GM12878 (cell line): ENCODE measurements around the gene AOAH.

Experiments
- CREB1 ChIP-seq: IDR thresholded peaks from 2 replicates; pipeline ENCODE4 v1.6.1; 2012; ENCODE audit warnings: low read depth, mild to moderate bottlenecking, inconsistent platforms
- HCFC1 ChIP-seq: fragments of 150-350 bp; IDR thresholded peaks from 2 replicates; pipeline ENCODE4 v1.6.1; 2014; ENCODE audit warnings: low read length
- POLR2AphosphoS5 ChIP-seq: IDR thresholded peaks from 2 replicates; pipeline ENCODE4 v1.6.1; 2011; ENCODE audit warnings: mild to moderate bottlenecking, low read length, inconsistent platforms
- RAD21 ChIP-seq: IDR thresholded peaks from 2 replicates; pipeline ENCODE4 v1.6.1; 2011; ENCODE audit warnings: mild to moderate bottlenecking, low read depth, low read length, moderate library complexity; ENCODE audit not compliant: insufficient read depth
- TF ChIP-seq, protein P1 (sequence below): IDR thresholded peaks from 2 replicates; pipeline ENCODE4 v1.6.1; 2011; ENCODE audit warnings: low read depth, mild to moderate bottlenecking, low read length, moderate library complexity, borderline replicate concordance; ENCODE audit errors: extremely low read depth

DNA sequence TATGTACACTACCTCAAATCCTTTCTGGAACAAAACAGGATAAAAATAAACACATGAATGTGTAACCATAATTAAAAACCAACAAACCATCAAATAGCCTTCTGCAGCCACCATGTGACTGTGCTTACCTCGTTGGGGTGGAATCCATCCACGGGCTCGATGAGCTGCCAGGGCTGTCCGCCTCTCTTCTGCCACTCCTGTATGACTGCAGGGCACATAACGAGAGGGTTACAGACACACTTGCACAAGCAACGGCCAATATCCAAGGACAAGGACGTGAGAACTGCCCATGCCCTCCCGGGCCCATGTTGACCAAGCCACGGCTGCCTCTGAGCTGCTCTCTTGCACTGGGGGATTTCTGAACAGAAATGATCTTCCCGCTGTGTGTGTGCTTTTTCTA lies 202.4 kb downstream of the AOAH start:
- TF ChIP-seq, protein P1, sequence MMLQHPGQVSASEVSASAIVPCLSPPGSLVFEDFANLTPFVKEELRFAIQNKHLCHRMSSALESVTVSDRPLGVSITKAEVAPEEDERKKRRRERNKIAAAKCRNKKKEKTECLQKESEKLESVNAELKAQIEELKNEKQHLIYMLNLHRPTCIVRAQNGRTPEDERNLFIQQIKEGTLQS = no peak
- no peak for TF ChIP-seq POLR2AphosphoS5
- TF ChIP-seq RAD21 = no peak
- TF ChIP-seq CREB1 = no peak
- no peak for TF ChIP-seq HCFC1
